Measurements from ENCODE around the gene NFAM1. TPM values are rescaled to one million over a fixed set of nuclear protein-coding genes. Genes with fewer than 3 reads are reported as not detected.

The NFAM1 gene
- total RNA-seq, 4 donors from 2014 or later, result 0.11 to 1.9 (median 0.99) TPM

DNA sequence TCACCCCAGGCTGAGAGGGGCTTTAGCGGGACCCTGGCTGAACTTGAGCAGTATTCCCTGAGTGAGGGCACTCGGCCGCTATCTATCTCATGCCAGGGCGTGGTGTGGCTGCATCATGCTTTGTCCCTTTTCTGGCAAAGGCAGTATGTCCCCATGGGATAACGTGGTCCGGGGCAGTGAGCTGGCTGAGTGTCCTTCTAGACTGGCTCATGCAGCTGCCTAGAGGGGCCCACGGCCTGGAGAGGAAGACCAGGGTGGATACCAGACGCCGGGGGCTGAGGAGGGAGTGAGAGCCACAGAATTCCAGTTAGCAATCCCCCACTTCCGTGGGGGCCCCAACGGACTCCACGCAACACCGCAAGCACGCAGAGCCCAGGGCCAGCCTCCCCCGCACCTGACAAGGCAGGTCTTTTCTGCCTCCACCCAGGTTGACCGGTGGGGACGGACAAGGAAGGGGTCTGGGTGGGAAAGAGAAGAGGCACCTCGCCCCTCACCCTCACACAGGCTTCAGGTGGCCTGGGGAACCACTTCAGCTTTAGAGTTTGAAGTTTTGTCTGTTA is 15.5 kb downstream of the NFAM1 start:
- 86 to 88% methylated on average over 1 to 7 of the region's 18 CpGs for WGBS, 2 donors
- TF ChIP-seq, protein P1, sequence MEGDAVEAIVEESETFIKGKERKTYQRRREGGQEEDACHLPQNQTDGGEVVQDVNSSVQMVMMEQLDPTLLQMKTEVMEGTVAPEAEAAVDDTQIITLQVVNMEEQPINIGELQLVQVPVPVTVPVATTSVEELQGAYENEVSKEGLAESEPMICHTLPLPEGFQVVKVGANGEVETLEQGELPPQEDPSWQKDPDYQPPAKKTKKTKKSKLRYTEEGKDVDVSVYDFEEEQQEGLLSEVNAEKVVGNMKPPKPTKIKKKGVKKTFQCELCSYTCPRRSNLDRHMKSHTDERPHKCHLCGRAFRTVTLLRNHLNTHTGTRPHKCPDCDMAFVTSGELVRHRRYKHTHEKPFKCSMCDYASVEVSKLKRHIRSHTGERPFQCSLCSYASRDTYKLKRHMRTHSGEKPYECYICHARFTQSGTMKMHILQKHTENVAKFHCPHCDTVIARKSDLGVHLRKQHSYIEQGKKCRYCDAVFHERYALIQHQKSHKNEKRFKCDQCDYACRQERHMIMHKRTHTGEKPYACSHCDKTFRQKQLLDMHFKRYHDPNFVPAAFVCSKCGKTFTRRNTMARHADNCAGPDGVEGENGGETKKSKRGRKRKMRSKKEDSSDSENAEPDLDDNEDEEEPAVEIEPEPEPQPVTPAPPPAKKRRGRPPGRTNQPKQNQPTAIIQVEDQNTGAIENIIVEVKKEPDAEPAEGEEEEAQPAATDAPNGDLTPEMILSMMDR (IDR thresholded peaks at IDR 0.05), result no peak
- TF ChIP-seq POLR2A (IDR thresholded peaks at IDR 0.05), result no peak

DNA sequence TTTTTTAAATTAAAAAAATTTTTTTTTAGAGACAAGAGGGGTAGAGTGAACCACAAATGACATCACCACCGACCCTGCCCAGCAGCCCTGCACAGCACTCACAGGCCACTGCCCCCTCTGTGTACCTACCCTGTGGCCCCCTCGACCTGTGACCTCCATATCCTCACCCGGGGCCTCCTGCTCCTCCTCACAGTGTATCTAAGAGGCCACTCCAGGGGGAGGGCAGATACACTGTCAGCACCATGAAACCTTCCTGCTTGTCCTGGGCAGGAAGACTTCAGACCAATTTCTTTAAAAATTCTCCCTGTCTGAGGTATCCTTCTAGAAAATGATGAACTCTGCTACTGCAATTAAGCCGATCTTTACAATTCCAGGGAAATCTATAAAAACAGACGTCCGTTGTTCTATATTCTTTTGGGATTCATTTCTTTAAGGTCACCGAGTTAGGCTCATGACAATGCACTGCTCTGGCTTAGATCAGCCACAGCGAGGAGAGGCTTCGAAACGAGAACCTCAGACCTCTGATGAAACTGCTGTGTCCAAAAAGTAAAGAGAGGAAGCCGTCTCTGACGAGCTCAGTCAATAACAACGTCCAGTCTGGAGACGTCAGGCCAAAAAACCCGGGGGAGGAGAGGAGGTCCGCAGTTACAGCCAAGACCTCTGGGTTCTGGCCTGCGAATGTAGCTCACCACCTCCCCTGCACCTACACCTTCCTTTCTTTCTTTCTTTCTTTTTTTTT is 17.5 kb downstream of the NFAM1 start:
- TF ChIP-seq, protein P1 (IDR thresholded peaks at IDR 0.05), result no peak
- TF ChIP-seq POLR2A (IDR thresholded peaks at IDR 0.05), result no peak
- Histone ChIP-seq H3K27ac (no peak overlapping the region), H3K9me3 (no peaks in the 10 kb centered on the region), H3K4me1 (peaks cover 5 to 55% (median 6%) of the 10 kb centered on the region in 3 donors), H3K4me3 (no peak overlapping the region), H3K27me3 (no peaks in the 10 kb centered on the region), H3K36me3 (no peaks in the 10 kb centered on the region)
- 70 to 82% methylated on average over 12 to 17 of the region's 17 CpGs for WGBS, 2 donors
- intact Hi-C loops (cut with DNase I), result no loop called here
- no peak for DNase-seq

More for the DNA sequence above, 15.5 kb downstream of the NFAM1 start:
- no peak overlapping the region for H3K4me3 ChIP-seq
- no peak for DNase-seq
- no peaks in the 10 kb centered on the region for H3K27me3 ChIP-seq
- no peak overlapping the region for H3K27ac ChIP-seq
- H3K4me1 ChIP-seq, result peaks cover 5 to 42% (median 6%) of the 10 kb centered on the region in 3 donors
- intact Hi-C loops (cut with DNase I), result no loop called here
- no peaks in the 10 kb centered on the region for H3K9me3 ChIP-seq
- H3K36me3 ChIP-seq, result no peaks in the 10 kb centered on the region

DNA sequence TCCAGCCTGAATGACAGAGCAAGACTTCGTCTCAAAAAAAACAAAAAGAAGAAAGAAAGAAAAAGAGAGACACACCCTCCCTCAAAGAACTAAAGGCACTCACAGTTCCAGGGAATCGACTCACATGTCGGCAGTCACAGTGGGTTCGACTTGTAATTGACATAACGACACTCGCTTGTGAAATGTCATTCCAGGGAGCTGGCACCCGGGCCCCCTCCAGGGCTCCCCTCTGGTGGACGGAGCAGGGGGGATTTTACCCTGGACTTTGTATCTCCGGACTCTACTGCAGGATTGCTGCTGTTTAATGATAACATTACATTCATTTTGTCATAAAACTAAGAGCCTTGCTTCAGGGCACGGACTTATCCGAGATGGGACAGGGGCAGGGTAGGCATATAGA is 18.2 kb downstream of the NFAM1 start:
- no peak for DNase-seq
- TF ChIP-seq, protein P1 (IDR thresholded peaks at IDR 0.05), result no peak
- TF ChIP-seq POLR2A (IDR thresholded peaks at IDR 0.05), result no peak
- no peaks in the 10 kb centered on the region for H3K27me3 ChIP-seq
- no peak overlapping the region for H3K4me3 ChIP-seq
- intact Hi-C loops (cut with DNase I), result no loop called here
- no peaks in the 10 kb centered on the region for H3K9me3 ChIP-seq
- peaks cover 1 to 47% (median 2%) of the 10 kb centered on the region in 3 donors for H3K4me1 ChIP-seq
- H3K27ac ChIP-seq, result no peak overlapping the region
- H3K36me3 ChIP-seq, result no peaks in the 10 kb centered on the region
- 61 to 67% methylated on average over 10 to 11 of the region's 11 CpGs for WGBS, 2 donors

DNA sequence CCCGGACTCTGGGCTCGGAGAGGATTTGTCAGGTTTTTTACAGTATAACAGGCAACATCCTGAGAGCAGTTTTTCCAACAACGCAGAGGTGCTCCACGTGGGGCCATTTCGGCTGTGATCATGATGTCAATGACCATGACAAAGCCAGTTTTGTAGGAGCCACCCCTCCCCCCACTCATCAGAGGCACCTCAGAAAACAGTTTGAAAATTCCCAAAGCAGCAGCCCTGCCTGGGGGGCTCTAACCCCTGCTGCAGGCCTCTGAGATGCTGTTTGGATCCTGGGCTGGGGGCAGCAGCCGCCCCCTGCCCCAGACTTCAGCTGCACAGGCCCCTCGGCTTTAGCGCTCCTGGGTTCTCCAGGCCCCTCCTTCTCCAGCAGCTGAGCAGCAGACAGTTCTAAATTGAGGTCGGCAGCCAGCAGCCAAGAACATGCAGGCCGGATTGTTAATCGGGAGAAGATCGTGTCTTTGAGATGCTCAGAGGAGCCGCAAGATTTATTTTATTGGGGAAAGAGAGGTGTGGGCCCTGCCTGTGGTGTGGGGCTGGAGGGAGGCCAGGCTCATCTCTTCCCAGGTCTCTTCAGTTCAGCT is 19.4 kb downstream of the NFAM1 start:
- Histone ChIP-seq H3K27ac (no peak overlapping the region), H3K27me3 (no peaks in the 10 kb centered on the region), H3K36me3 (no peaks in the 10 kb centered on the region), H3K9me3 (no peaks in the 10 kb centered on the region), H3K4me3 (no peak overlapping the region), H3K4me1 (peaks cover 0 to 36% (median 2%) of the 10 kb centered on the region in 3 donors)
- no peak for DNase-seq
- intact Hi-C loops (cut with DNase I), result no loop called here
- TF ChIP-seq POLR2A (IDR thresholded peaks at IDR 0.05), result no peak
- TF ChIP-seq, protein P1 (IDR thresholded peaks at IDR 0.05), result no peak
- WGBS, 2 donors, result 66 to 68% methylated on average over 7 to 9 of the region's 13 CpGs

DNA sequence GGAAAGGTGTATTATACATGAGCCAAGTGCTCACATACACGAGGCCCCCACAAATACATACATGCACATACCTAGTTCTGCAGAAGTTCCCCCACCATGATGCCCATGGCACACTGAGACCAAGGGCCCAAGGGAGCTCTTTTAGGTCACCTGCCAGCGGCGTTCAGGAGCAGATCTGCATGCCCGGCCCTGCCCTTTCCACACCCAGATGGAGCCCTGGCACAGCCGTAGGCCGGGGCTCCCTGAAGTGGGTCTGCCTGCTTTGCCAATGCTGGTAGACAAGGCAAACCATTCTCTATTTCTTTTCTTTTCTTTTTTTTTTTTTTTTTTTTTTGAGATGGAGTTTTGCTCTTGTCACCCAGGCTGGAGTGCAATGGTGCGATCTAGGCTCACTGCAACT is 21.5 kb downstream of the NFAM1 start:
- 50 to 65% methylated on average over 7 of the region's 7 CpGs for WGBS, 2 donors

More for the DNA sequence above, 21.5 kb downstream of the NFAM1 start:
- no peaks in the 10 kb centered on the region for H3K9me3 ChIP-seq
- no peak for DNase-seq
- peaks cover 0 to 29% (median 0%) of the 10 kb centered on the region in 3 donors for H3K4me1 ChIP-seq
- no peak overlapping the region for H3K27ac ChIP-seq
- H3K4me3 ChIP-seq, result no peak overlapping the region
- intact Hi-C loops (cut with DNase I), result no loop called here
- H3K36me3 ChIP-seq, result no peaks in the 10 kb centered on the region
- no peaks in the 10 kb centered on the region for H3K27me3 ChIP-seq
- TF ChIP-seq, protein P1 (IDR thresholded peaks at IDR 0.05), result no peak
